Measurements from ENCODE around the gene GALT.

GALT gene

GRCh38 chr9:34646211-34647083 is at the start of gene GALT:
GALT (plus strand) TSS chr9:34646675; CDS start chr9:34646705, 30 bp downstream.
- DNase-seq (ENCODE audit: low read depth in 2 of 2) = peak; percentile 94 to 95

- no peak for DNase-seq (ENCODE audit: low read depth in 2 of 2)
Observed at GRCh38 chr9:34599546-34599945, 46.9 kb upstream of the GALT start.

DNA sequence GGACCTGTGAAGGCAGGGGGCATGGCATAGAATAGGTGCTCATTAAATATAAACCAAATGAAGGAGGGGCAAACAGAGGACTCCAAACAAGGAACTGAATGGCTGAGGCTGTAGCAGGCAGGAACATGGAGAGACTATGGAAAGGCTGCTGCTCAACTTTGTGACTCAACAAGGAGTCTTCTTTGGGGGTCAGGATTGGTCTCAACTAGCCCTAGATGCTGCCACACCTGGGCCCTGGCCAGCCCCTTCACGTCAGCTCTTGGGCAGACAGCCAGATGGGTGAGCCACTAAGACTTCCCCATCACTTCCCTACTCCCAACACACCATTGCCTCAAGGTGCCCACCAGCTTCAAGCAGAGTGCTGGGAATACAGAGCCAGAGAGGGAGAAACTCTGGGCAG is 45.6 kb upstream of the GALT start:
- no peak for DNase-seq (ENCODE audit: low read depth in 2 of 2)

GRCh38 chr9:34601937-34602573 is 44.4 kb upstream of the GALT start:
- DNase-seq (ENCODE audit: low read depth in 2 of 2) = no peak

- DNase-seq (ENCODE audit: low read depth in 2 of 2) = peak; percentile 61 to 72
Observed at GRCh38 chr9:34603610-34604231, 42.8 kb upstream of the GALT start.

GRCh38 chr9:34606190-34606589 is 40.3 kb upstream of the GALT start:
- no peak for DNase-seq (ENCODE audit: low read depth in 2 of 2)

- no peak for DNase-seq (ENCODE audit: low read depth in 2 of 2)
Observed at GRCh38 chr9:34606905-34607304, 39.6 kb upstream of the GALT start.

- no peak for DNase-seq (ENCODE audit: low read depth in 2 of 2)
Observed at GRCh38 chr9:34607331-34607730, 39.1 kb upstream of the GALT start.

- DNase-seq (ENCODE audit: low read depth in 2 of 2) = no peak
Observed at GRCh38 chr9:34610434-34611206, 35.9 kb upstream of the GALT start.

DNA sequence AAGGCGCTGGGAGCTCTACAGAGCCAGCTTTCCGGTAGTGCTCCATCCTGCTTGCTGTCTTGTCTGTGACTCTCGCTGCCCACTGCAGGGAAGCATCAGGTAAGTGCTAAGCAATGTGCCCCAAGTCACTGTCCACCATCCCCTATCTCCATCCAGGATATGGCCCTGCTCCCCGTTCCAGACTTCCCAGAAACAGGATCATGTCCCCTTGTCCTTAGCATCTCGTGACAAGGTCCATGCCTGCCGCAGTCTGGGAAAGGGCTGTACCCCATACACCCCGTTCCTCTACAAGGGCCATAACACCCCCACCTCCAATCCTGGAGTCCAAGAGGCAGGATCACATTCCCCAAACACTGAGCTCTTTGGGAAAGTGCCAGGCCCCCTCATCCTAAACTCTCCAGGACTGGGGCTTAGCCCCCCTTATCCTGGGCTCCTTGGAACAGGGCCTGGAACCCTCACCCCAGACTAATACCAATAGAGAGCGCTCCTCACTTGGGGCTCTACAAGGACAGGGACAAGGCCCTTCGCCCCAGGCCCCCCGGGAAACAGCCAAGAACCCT is 35.1 kb upstream of the GALT start:
- DNase-seq (ENCODE audit: low read depth in 2 of 2) = no peak

DNA sequence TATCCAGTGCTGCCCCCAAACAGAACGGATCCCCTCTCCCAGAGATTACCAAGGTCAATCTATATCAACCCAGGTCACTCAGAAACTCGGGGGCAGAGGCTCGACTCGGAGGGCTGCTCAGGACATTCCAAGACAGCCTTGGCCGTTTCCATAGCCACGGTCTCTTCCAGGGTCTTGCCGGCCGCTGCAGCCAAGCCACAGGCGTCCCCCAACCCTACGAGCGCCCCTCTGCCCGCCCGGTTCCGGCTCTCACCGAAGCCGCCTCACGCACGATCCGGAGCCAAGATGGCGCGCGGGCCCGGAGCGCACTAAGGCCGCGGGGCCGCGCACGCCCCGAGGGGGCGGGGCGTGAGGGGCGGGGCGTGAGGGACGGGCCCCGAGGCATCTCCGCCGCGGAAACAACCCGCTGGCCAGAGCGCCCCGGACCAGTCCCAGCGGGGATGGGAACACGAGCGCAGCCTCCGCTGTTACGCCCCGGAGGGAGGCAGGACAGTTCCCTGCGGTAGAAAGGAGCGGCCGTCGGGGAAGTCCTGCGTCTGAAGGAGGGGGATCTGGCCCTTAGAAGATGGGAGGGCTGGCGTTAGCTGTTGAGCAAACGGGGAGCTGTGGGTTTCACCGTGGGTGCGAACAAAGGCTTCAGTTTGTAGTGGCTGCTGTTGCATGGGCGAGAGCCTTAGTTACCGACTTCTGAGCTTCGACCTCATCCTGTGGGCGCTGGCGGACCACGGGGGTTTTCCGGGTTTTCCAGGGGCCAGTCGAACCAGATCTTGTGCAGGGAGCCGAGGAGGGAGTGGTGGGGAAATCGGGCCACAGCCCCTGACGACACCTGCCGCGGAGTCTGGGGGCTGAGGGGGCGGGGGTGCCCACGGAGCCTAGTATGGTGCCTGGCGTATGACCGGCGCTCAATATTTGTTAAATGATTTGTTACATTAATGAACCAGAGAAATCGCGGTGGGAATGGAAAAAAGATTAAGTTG is 34.4 kb upstream of the GALT start, which contains the start of gene RPP25L:
RPP25L (minus strand) TSS at position 287 of the 977 bp plus-strand sequence. CDS start 801 bp downstream, outside the sequence.
- DNase-seq (ENCODE audit: low read depth in 2 of 2) = peak; percentile 55 to 80

- DNase-seq (ENCODE audit: low read depth in 2 of 2) = peak in 1 of 2 donors; percentile 53
Observed at GRCh38 chr9:34612788-34613390, 33.6 kb upstream of the GALT start.

GRCh38 chr9:34615132-34615531 is 31.3 kb upstream of the GALT start:
- DNase-seq (ENCODE audit: low read depth in 2 of 2) = no peak

GRCh38 chr9:34620061-34620994 is 26.1 kb upstream of the GALT start, which contains the start of gene DCTN3:
DCTN3 (minus strand) TSS chr9:34620495; CDS start chr9:34620464, 31 bp downstream.
- peak; percentile 84 to 87 for DNase-seq (ENCODE audit: low read depth in 2 of 2)

- no peak for DNase-seq (ENCODE audit: low read depth in 2 of 2)
Observed at GRCh38 chr9:34623374-34624235, 22.9 kb upstream of the GALT start.

DNA sequence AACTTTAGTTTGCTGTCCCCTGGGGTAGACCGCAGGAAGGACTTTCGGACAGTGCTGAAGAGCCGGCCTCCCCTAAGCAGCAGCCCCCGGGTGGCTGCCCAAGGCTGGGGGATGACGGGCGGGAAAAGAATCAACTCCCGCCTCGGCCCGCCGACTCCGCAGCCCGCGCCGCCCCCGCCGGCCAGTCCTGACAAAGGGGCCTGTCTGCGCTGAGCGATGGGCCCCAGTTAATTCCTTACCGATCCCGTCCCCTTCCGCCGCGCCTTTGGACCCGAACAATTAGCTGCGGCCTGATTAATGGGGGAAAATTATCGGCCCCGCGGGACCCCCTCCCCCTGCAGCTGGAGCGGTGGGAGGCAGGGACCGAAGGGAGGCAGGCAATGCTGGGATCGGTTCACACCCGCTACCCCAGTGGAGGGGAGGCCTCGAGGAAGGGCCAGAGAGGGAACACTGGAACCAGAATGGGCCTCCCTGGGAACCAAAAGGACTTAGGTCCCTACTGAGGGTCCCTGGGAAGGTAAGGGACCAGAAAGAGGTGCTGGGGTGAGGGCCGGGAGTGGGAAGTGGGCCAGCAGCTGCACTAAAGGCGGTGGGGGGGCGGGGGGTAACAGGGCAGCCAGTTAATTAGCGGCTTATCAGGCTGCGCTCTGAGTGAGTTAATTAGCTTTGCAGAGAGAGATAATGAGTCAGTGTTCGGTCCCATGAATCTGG is 21.8 kb upstream of the GALT start:
- no peak for DNase-seq (ENCODE audit: low read depth in 2 of 2)

- no peak for DNase-seq (ENCODE audit: low read depth in 2 of 2)
Observed at GRCh38 chr9:34625186-34625486, 21.3 kb upstream of the GALT start.

Measured in stimulated activated CD8-positive, alpha-beta memory T cell treated with anti-CD3 and anti-CD28 coated beads, Interleukin-7, amount 100 ng/mL, for 4 hours (primary cell).